ENCODE data around the gene OR52N1. TPM values are rescaled to one million over a fixed set of nuclear protein-coding genes. Genes with fewer than 3 reads are reported as not detected.

Gene OR52N1
- total and polyA plus RNA-seq, 2 experiments from 2014 or later: not detected

- no peak for DNase-seq (ENCODE audit: low spot score)
- Histone ChIP-seq H3K9me2 (ENCODE audit: insufficient read depth) (no peaks in the 10 kb centered on the region; the same call in 1 of the 2 replicates), H3K4me3 (no peak overlapping the region), H3K4me1 (ENCODE audit: insufficient read depth) (peaks cover 13% of the 10 kb centered on the region; the same call in 1 of the 2 replicates), H4K20me1 (replicated peaks; ENCODE audit: insufficient read depth) (no peaks in the 10 kb centered on the region), H3K27me3 (ENCODE audit: insufficient read depth) (no peaks in the 10 kb centered on the region), H3K36me3 (ENCODE audit: insufficient read depth) (no peaks in the 10 kb centered on the region), H3F3A (replicated peaks; ENCODE audit: low read depth) (no peaks in the 10 kb centered on the region), H3K79me2 (replicated peaks; ENCODE audit: insufficient read depth) (no peaks in the 10 kb centered on the region), H3K27ac (ENCODE audit: low read depth) (no peak overlapping the region), H3K4me2 (no peak overlapping the region), H2AFZ (no peak overlapping the region)
- Mint-ChIP-seq H3K27ac (no peak overlapping the region), H3K27me3 (ENCODE audit: insufficient read depth, low read depth, poor library complexity) (no peaks in the 10 kb centered on the region), H3K4me1 (peaks cover 11% of the 10 kb centered on the region; the same call in 2 of the 3 replicates), H3K36me3 (ENCODE audit: low read depth) (no peaks in the 10 kb centered on the region), H3K9me3 (no peaks in the 10 kb centered on the region), H3K4me3 (no peak overlapping the region)
- ATAC-seq: no peak
- TF ChIP-seq ZNF114 (CRISPR knock-in tag; IDR thresholded peaks at IDR 0.05): no peak
- TF ChIP-seq EZH2phosphoT487 (IDR thresholded peaks at IDR 0.05; ENCODE audit: unreplicated experiment): no peak
- TF ChIP-seq CREB1 (CRISPR knock-in tag; IDR thresholded peaks at IDR 0.05; ENCODE audit: low read depth): no peak
- no peak for TF ChIP-seq NANOG (IDR thresholded peaks at IDR 0.05; ENCODE audit: borderline replicate concordance)
- no peak for TF ChIP-seq STAT1 (IDR thresholded peaks at IDR 0.05; ENCODE audit: unreplicated experiment)
- no peak for TF ChIP-seq REST (IDR thresholded peaks at IDR 0.05; ENCODE audit: unreplicated experiment)
- TF ChIP-seq CTCF (conservative IDR thresholded peaks at IDR 0.05; ENCODE audit: low read depth in 2 of 2): no peak
- no peak for TF ChIP-seq EZH2 (IDR thresholded peaks at IDR 0.05; ENCODE audit: low read depth, unreplicated experiment)
- TF ChIP-seq POLR2AphosphoS5 (IDR thresholded peaks at IDR 0.05; ENCODE audit: low read depth): no peak
- no peak for TF ChIP-seq ZNF462 (CRISPR knock-in tag; IDR thresholded peaks at IDR 0.05)
- TF ChIP-seq JUNB (IDR thresholded peaks at IDR 0.05; ENCODE audit: unreplicated experiment): no peak
- TF ChIP-seq ZNF331 (CRISPR knock-in tag; IDR thresholded peaks at IDR 0.05; ENCODE audit: low read depth): no peak
- no peak for TF ChIP-seq ETS1 (IDR thresholded peaks at IDR 0.05)
Observed at GRCh38 chr11:5815534-5815933, 24.5 kb upstream of the OR52N1 start.

Measured in GM23338 (cell line).